PC-3 (cell line): ENCODE data around the gene SPINK4. TPM values are rescaled to one million over a fixed set of nuclear protein-coding genes. Genes with fewer than 3 reads are reported as not detected.

Source experiments
- ATAC-seq: fragments of 200-7000 bp; cut with Tn5 transposase; 2 replicates; pipeline ENCODE4 v1.9.1; 2020; ENCODE audit warnings: mild to moderate bottlenecking, moderate library complexity
- BruUV-seq: library from RNA; stranded (reverse); fragments of 400-500 nt; replicated peaks from 2 replicates; lab custom pipeline; 2021; lab: Mats Ljungman, UMichigan
- CTCF ChIA-PET: fragments of 300-600 bp; sonication (Branson Sonifier 250); formaldehyde crosslinking; loops from one replicate; lab custom pipeline; 2022; ENCODE audit warnings: antibody characterized with exemption; lab: Charles Lee
- POLR2A ChIA-PET: fragments of 300-600 bp; sonication (Branson Sonifier 250); formaldehyde crosslinking; loops from one replicate; lab custom pipeline; 2022; ENCODE audit warnings: antibody characterized with exemption; ENCODE audit not compliant: unreplicated experiment; lab: Charles Lee
- DNase-seq: peaks from one replicate; pipeline ENCODE4 v3.0.0-alpha.2; 2015
- H2AFZ ChIP-seq: fragments of 300-600 bp; sonication (generic); 2 replicates; pipeline ENCODE4 v1.6.0; 2016; ENCODE audit warnings: antibody characterized with exemption, low read length
- H3F3A ChIP-seq: fragments of 300-600 bp; sonication (generic); one replicate; pipeline ENCODE4 v1.6.0; 2017; ENCODE audit warnings: antibody characterized with exemption, low read length, control low read depth, mild to moderate bottlenecking; ENCODE audit not compliant: unreplicated experiment
- H3K27ac ChIP-seq: fragments of 300-600 bp; sonication (generic); 2 replicates; pipeline ENCODE4 v1.5.1; 2016; ENCODE audit warnings: mild to moderate bottlenecking, low read length
- H3K27me3 ChIP-seq: fragments of 300-600 bp; sonication (generic); 2 replicates; pipeline ENCODE4 v1.6.1; 2016; ENCODE audit warnings: low read length, mixed read lengths
- H3K36me3 ChIP-seq: fragments of 300-600 bp; sonication (generic); 2 replicates; pipeline ENCODE4 v1.6.1; 2016; ENCODE audit warnings: low read depth, mixed run types, low read length, mixed read lengths
- H3K4me1 ChIP-seq: fragments of 300-600 bp; sonication (generic); 2 replicates; pipeline ENCODE4 v1.5.1; 2016; ENCODE audit warnings: low read length; ENCODE audit not compliant: insufficient read depth
- H3K4me2 ChIP-seq: fragments of 300-600 bp; sonication (generic); 2 replicates; pipeline ENCODE4 v1.6.0; 2016; ENCODE audit warnings: low read length
- H3K4me3 ChIP-seq: fragments of 300-600 bp; sonication (generic); 2 replicates; pipeline ENCODE4 v1.5.1; 2016; ENCODE audit warnings: mild to moderate bottlenecking, low read length, mixed read lengths
- H3K79me2 ChIP-seq: fragments of 300-600 bp; sonication (generic); 2 replicates; pipeline ENCODE4 v1.6.1; 2017; ENCODE audit warnings: low read length, mixed read lengths
- H3K9ac ChIP-seq: fragments of 300-600 bp; sonication (generic); 2 replicates; pipeline ENCODE4 v1.6.0; 2016; ENCODE audit warnings: mild to moderate bottlenecking, low read length
- H3K9me2 ChIP-seq: fragments of 300-600 bp; sonication (generic); replicated peaks from 2 replicates; pipeline ENCODE4 v1.6.1; 2016; ENCODE audit warnings: mixed run types, low read length, mixed read lengths
- H3K9me3 ChIP-seq: fragments of 300-600 bp; sonication (generic); 2 replicates; pipeline ENCODE4 v1.6.1; 2016; ENCODE audit warnings: low read length, mixed read lengths
- H4K20me1 ChIP-seq: fragments of 300-600 bp; sonication (generic); 2 replicates; pipeline ENCODE4 v1.6.1; 2016; ENCODE audit warnings: low read length, mixed read lengths
- EZH2 ChIP-seq: fragments of 300-600 bp; sonication (generic); IDR thresholded peaks from one replicate; pipeline ENCODE4 v1.6.1; 2017; ENCODE audit warnings: antibody characterized with exemption, mild to moderate bottlenecking, low read length; ENCODE audit not compliant: unreplicated experiment
- EZH2phosphoT487 ChIP-seq: fragments of 300-600 bp; sonication (generic); IDR thresholded peaks from 2 replicates; pipeline ENCODE4 v1.6.1; 2018; ENCODE audit warnings: mild to moderate bottlenecking, antibody characterized with exemption, low read length, borderline replicate concordance
- intact Hi-C: fragments of 100-400 bp; cut with micrococcal nuclease; formaldehyde crosslinking; loops from 2 replicates; pipeline ENCODE4 v1.9.0; 2023
- total RNA-seq: library from RNA; depleted of rRNA; stranded (reverse); fragments of >200 nt; gene quantifications from 2 replicates; pipeline ENCODE4 v1.2.3, GENCODE V29; 2014
- TF ChIP-seq, protein P1 (sequence below): fragments of 300-600 bp; sonication (generic); conservative IDR thresholded peaks from 2 replicates; pipeline ENCODE4 v1.5.1; 2017; ENCODE audit warnings: antibody characterized with exemption, low read depth, mild to moderate bottlenecking, low read length

The SPINK4 gene
- total RNA-seq, 1 experiment from 2014 or later: not detected

DNA sequence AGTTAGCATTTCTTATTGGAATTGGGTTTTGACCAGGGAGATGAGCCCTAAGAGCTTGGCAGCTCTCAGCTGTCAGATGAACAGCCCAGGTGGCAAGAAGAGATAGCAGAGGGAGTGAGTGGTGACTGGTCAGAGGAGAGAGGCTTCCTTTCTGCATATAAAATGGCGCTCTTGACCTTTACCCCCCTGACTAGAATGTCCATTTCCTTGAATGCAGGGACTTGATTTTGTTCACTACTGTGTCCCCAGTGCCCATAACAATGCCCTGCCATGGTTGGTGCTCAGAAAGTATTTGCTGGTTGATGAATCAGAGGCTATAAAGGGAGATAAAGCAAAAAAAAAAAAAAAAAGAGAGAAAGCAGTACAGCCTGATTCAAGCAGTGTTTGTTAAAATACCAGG, 32.1 kb downstream of the SPINK4 start:
- no peak overlapping the region for H3K4me3 ChIP-seq
- peaks cover 31% of the 10 kb centered on the region for H3K4me1 ChIP-seq
- TF ChIP-seq EZH2phosphoT487 (no peak), EZH2 (no peak)
- TF ChIP-seq, protein P1, sequence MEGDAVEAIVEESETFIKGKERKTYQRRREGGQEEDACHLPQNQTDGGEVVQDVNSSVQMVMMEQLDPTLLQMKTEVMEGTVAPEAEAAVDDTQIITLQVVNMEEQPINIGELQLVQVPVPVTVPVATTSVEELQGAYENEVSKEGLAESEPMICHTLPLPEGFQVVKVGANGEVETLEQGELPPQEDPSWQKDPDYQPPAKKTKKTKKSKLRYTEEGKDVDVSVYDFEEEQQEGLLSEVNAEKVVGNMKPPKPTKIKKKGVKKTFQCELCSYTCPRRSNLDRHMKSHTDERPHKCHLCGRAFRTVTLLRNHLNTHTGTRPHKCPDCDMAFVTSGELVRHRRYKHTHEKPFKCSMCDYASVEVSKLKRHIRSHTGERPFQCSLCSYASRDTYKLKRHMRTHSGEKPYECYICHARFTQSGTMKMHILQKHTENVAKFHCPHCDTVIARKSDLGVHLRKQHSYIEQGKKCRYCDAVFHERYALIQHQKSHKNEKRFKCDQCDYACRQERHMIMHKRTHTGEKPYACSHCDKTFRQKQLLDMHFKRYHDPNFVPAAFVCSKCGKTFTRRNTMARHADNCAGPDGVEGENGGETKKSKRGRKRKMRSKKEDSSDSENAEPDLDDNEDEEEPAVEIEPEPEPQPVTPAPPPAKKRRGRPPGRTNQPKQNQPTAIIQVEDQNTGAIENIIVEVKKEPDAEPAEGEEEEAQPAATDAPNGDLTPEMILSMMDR: no peak
- H3K4me2 ChIP-seq: peak overlapping the region; percentile 41; the same call in 1 of the 2 replicates
- BruUV-seq: no TSS peak
- no peaks in the 10 kb centered on the region for H3K9me2 ChIP-seq
- H3K36me3 ChIP-seq: peaks cover 26% of the 10 kb centered on the region
- peak overlapping the region; percentile 74 for H3K27ac ChIP-seq
- H3F3A ChIP-seq: peaks cover 7% of the 10 kb centered on the region
- POLR2A ChIA-PET: no interaction called here
- no peaks in the 10 kb centered on the region for H4K20me1 ChIP-seq
- no peak overlapping the region for H2AFZ ChIP-seq
- no peak overlapping the region for H3K9ac ChIP-seq
- H3K27me3 ChIP-seq: no peaks in the 10 kb centered on the region
- DNase-seq (peak; percentile 58), ATAC-seq (peak; percentile 85)
- intact Hi-C loops: no loop called here
- no peaks in the 10 kb centered on the region for H3K9me3 ChIP-seq
- peaks cover 5% of the 10 kb centered on the region; the same call in 1 of the 2 replicates for H3K79me2 ChIP-seq
- CTCF ChIA-PET: interaction anchor here (0.7 kb wide), 1 partner anchor 181 kb away, joined by 4 read pairs; no protein-coding TSS in a partner anchor

DNA sequence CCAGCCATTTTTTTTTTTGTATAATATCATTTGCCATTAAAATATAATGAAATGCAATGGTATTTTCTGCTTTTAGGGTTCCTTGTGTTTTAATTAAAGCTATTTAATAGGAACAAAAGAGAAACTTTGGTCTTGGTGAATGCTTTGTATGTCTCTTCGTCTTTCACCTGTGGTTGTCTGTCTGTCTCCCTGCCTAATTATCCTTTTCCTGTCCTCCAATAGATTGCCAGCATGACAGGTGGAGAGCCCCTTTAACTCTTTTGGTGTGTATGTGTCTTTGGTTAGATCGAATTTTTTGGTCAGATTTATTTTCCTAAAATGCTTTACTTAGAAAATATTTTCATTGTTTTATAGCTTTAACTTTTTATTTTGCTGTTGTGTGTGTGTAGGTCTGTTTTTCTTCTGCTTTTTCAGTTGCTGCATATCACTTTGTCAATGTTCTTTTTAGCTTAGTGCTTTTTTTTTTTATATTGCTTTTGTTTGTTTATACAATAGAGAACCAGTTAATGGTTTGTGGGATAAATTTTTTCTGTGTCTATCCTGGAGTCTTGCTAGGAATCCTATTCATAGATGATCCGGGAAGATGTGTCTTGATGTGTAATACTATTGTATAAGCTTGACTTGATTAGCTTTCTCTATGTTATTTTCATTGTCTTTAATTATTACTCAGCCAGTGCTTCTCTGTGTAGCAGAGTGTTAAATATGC, 33.5 kb downstream of the SPINK4 start:
- Histone ChIP-seq H3K9me2 (no peaks in the 10 kb centered on the region), H4K20me1 (no peaks in the 10 kb centered on the region), H3K9ac (no peak overlapping the region), H3K36me3 (peaks cover 30% of the 10 kb centered on the region), H3F3A (peaks cover 7% of the 10 kb centered on the region), H3K27me3 (no peaks in the 10 kb centered on the region), H2AFZ (no peak overlapping the region), H3K4me1 (peaks cover 31% of the 10 kb centered on the region), H3K27ac (peak overlapping the region; percentile 31), H3K4me2 (0 out of 2 replicates have a peak overlapping the region, but pooled peaks have one; percentile 12), H3K4me3 (no peak overlapping the region), H3K9me3 (no peaks in the 10 kb centered on the region), H3K79me2 (peaks cover 4% of the 10 kb centered on the region; the same call in 1 of the 2 replicates)
- TF ChIP-seq EZH2phosphoT487: no peak
- no peak for TF ChIP-seq EZH2
- TF ChIP-seq, protein P1: no peak
- ATAC-seq (no peak), DNase-seq (no peak)
- ChIA-PET CTCF (interaction anchor here (1.1 kb wide), 1 partner anchor 180 kb away, joined by 4 read pairs; no protein-coding TSS in a partner anchor), POLR2A (interaction anchor here (0.6 to 0.7 kb wide), 2 partner anchors 30 to 71 kb away, joined by 3 to 4 read pairs; no protein-coding TSS in a partner anchor)
- BruUV-seq: no TSS peak
- intact Hi-C loops: no loop called here
